Psoas muscle (tissue), 8 donors: ENCODE results near the gene HTD2. TPM values are rescaled to one million over a fixed set of nuclear protein-coding genes. Genes with fewer than 3 reads are reported as not detected.
"Not testable (repeated sequence)": the region's sequence is repeated elsewhere in the genome, so short reads cannot be mapped to it uniquely, and the experiment has no call there.

Experiments used
- ATAC-seq, 4 donors: fragments of 200-7000 bp; cut with Tn5 transposase; one replicate each; pipeline ENCODE4 v1.9.1; 2020; ENCODE audit warnings: moderate library complexity in 3 of 4, mild to moderate bottlenecking in 2 of 4
- DNase-seq, 2 donors: peaks; one replicate each; pipeline ENCODE4 v3.0.0-alpha.2; 2020
- H3K27ac ChIP-seq: fragments of 200-600 bp; one replicate; pipeline ENCODE4 v1.8.0; 2022
- H3K27me3 ChIP-seq, 3 donors: fragments of 200-600 bp in 1 of 3; one replicate each; pipeline versions ENCODE4 v1.6.1 to v1.8.0; 2013 to 2022; ENCODE audit warnings: low read length in 2 of 3, mild to moderate bottlenecking in 2 of 3, moderate library complexity in 1 of 3; ENCODE audit not compliant: insufficient read depth in 3 of 3
- H3K36me3 ChIP-seq, 2 donors: fragments of 200-600 bp in 1 of 2; one replicate each; pipeline versions ENCODE4 v1.6.1 to v1.8.0; 2013 to 2022; ENCODE audit warnings: low read depth in 1 of 2, mild to moderate bottlenecking in 1 of 2, moderate library complexity in 1 of 2; ENCODE audit not compliant: insufficient read depth in 1 of 2
- H3K4me1 ChIP-seq: fragments of 200-600 bp; one replicate; pipeline ENCODE4 v1.8.0; 2022
- H3K4me3 ChIP-seq: fragments of 200-600 bp; one replicate; pipeline ENCODE4 v1.8.0; 2022; ENCODE audit warnings: mild to moderate bottlenecking
- H3K9me3 ChIP-seq: fragments of 200-600 bp; one replicate; pipeline ENCODE4 v1.8.0; 2022
- CTCF ChIP-seq: fragments of 200-600 bp; IDR thresholded peaks from one replicate; pipeline ENCODE4 v1.8.0; 2022; ENCODE audit warnings: antibody characterized with exemption
- WGBS, 3 donors: extraction: QIAGEN DNeasy Blood & Tissue Kit; methylation state at CpG; one replicate each; pipeline versions ENCODE4 v1.1.6 to v1.1.7; 2013; 5-methylcytosine and 5-hydroxymethylcytosine counted together
- intact Hi-C, 2 donors: fragments of 100-400 bp; cut with DNase I; formaldehyde crosslinking; loops; one replicate each; pipeline versions ENCODE4 v1.11.0 to v1.14.2; 2022
- polyA plus RNA-seq, 3 donors: library from polyadenylated mRNA; stranded (reverse); fragments of 200-250 nt; gene quantifications; one replicate each; pipeline ENCODE4 v1.2.3, GENCODE V29; 2013
- total RNA-seq, 4 donors: library from RNA; stranded (reverse); fragmentation: NEBNext Ultra II Directional in 2 of 4; extraction: Animal tissue kit (Norgen Biotek cat#: 25700) in 2 of 4; gene quantifications; one replicate each; pipeline versions ENCODE4 v1.2.1 to v1.2.4, GENCODE V29; 2021 to 2023
- donor health status: healthy with polysubstance abuse.
- donor health status: DM: no; HTN: no; CAD: no; lungs with moderate emphysema.
- donor health status: Bipolar disorder and iron deficiency.
- donor health status: healthy.
- donor health status: DM: yes; HTN: yes; CAD: no.
- donor health status: DM: no; HTN: no; CAD: no.
- donor health status: DM: no; HTN: no; CAD: no.
- donor health status: DM: yes; HTN: yes; CAD: no.

Gene HTD2
- total and polyA plus RNA-seq, 7 donors, result 10.9 to 37.0 (median 15.7) TPM

GRCh38 chr3:58260733-58261132 lies 45.6 kb upstream of the HTD2 start:
- Histone ChIP-seq H3K4me1 (no peaks in the 10 kb centered on the region), H3K36me3 (peaks cover 0 to 30% of the 10 kb centered on the region in 2 donors), H3K9me3 (no peaks in the 10 kb centered on the region), H3K27ac (no peak overlapping the region), H3K27me3 (no peaks in the 10 kb centered on the region), H3K4me3 (no peak overlapping the region)
- ATAC-seq (peak in 2 of 4 donors; percentile 69 to 89), DNase-seq (peak in 1 of 2 donors; percentile 27)
- WGBS, 3 donors, result 61 to 73% (median 72%) methylated on average over 6 of the region's 6 CpGs
- intact Hi-C loops, result no loop called here
- TF ChIP-seq CTCF, result no peak

DNA sequence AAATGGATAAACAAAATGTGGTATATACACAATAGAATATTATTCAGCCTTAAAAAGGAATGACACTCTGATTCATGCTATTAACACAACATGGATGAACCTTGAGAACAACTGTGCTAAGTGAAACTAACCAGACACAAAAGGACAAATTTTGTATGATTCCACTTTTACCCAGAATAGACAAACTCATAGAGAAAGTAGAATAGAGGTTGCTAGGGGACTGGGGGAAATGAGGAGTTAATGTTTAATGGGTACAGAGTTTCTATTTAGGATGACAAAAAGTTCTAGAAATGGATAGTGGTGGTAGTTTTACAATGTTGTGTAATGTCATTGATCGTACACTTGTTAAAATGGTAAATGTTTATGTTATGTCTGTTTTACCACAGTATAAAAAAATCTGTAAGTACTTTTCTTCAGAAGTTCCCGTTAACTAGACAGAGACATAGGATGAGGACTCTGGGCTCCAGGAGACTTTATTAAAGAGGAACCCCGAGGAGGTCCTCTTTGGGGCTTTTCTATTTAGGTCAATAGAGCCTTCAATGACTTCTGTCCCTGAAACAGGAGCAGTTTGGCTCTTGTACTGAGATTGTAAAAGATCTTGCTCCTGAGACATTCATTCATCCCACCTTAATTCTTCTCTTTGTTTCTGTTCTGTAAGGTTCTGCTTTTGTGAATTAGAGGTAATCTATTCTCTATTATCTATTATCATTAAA lies 44.2 kb upstream of the HTD2 start:
- TF ChIP-seq CTCF, result no peak
- ATAC-seq, result no peak
- H3K27ac ChIP-seq, result no peak overlapping the region
- H3K4me3 ChIP-seq, result no peak overlapping the region
- H3K36me3 ChIP-seq, result peaks cover 0 to 27% of the 10 kb centered on the region in 2 donors
- no peaks in the 10 kb centered on the region for H3K4me1 ChIP-seq
- H3K27me3 ChIP-seq, result no peaks in the 10 kb centered on the region
- intact Hi-C loops, result no loop called here
- no peaks in the 10 kb centered on the region for H3K9me3 ChIP-seq
- no peak for DNase-seq
- 88 to 92% (median 90%) methylated on average over 3 of the region's 3 CpGs for WGBS, 3 donors

DNA sequence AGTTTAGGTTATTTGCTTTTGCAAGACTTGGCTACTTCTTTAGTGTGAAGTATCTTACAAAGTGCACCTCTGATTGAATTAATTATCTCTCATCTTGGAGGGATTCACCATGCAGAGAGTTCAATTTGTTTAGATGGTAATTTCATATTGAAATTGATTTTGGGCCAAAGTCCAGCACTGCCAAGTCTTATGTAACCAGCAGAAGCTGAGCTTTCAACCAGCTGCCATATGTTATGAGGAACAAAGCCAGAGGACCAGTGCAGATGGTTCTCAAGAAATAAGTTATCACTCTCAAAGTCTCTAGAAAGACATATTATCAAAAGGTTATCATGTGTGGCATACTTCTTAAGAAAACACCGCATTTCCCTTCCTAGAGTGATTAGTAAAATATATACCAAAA lies 39.7 kb upstream of the HTD2 start:
- Histone ChIP-seq H3K4me1 (no peaks in the 10 kb centered on the region), H3K27me3 (no peaks in the 10 kb centered on the region), H3K4me3 (no peak overlapping the region), H3K36me3 (peaks cover 0 to 20% of the 10 kb centered on the region in 2 donors), H3K27ac (no peak overlapping the region), H3K9me3 (no peaks in the 10 kb centered on the region)
- no peak for ATAC-seq
- DNase-seq, result no peak
- intact Hi-C loops, result no loop called here
- TF ChIP-seq CTCF, result no peak
- 67 to 74% (median 73%) methylated on average over 1 of the region's 1 CpG for WGBS, 3 donors

DNA sequence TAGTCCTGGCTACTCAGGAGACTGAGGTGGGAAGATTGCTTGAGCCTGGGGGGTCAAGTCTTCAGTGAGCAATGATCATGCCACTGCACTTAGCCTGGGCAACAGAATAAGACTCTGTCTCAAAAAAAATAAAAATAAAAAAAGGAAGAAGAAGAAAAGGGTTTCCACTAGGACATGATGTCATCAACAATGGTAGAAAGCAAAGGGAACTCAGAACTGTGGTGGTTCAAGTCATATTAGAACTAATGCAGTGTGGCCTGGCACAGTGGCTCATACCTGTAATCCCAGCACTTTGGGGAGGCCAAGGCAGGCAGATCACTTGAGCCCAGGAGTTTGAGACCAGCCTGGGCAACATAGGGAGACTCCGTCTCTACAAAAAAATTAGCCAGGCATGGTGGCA lies 38.8 kb upstream of the HTD2 start:
- peaks cover 0 to 20% of the 10 kb centered on the region in 2 donors for H3K36me3 ChIP-seq
- H3K27me3 ChIP-seq, H3K4me3 ChIP-seq, H3K4me1 ChIP-seq, ATAC-seq, H3K9me3 ChIP-seq, DNase-seq, intact Hi-C loops, H3K27ac ChIP-seq: not testable (repeated sequence)
- 95 to 100% (median 100%) methylated on average over 1 of the region's 1 CpG for WGBS, 3 donors

- no peak for TF ChIP-seq CTCF
- peaks cover 0 to 22% of the 10 kb centered on the region in 2 donors for H3K36me3 ChIP-seq
- H3K27ac ChIP-seq, result no peak overlapping the region
- H3K9me3 ChIP-seq, result no peaks in the 10 kb centered on the region
- H3K27me3 ChIP-seq, result no peaks in the 10 kb centered on the region
- ATAC-seq (peak in 2 of 4 donors; percentile 74 to 75), DNase-seq (no peak)
- intact Hi-C loops, result no loop called here
- no peaks in the 10 kb centered on the region for H3K4me1 ChIP-seq
- H3K4me3 ChIP-seq, result no peak overlapping the region
- WGBS, 3 donors, result 67 to 77% (median 69%) methylated on average over 2 of the region's 2 CpGs
Observed at GRCh38 chr3:58269356-58269755, 37.0 kb upstream of the HTD2 start.
